ENCODE data around the gene CCDC192.

The CCDC192 gene

GRCh38 chr5:127867022-127867783 lies 164.0 kb downstream of the CCDC192 start:
- no peak for FAIRE-seq
- DNase-seq (ENCODE audit: insufficient read length, low spot score), result no peak
- no peak for TF ChIP-seq POLR2A (IDR thresholded peaks at IDR 0.05; ENCODE audit: low read depth, low read length)

DNA sequence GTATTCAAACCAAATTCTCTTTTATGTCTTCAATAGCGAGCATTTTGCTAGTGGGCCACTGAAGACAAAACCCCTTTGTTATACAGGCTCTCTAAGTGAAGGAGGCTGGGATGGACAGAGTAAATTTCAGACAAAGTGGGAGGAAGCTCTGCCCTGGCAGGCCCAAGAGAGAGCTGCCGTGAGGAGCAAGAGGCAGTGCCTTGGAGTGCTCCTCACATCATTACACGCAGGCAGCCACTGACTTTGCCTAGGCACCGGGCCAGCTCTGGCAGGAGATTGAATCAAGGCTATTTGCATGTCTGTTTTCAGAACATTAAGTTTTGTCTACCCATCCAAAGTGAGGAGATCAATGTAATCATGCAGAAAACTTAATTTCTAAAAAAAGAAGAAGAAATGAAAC lies 167.7 kb downstream of the CCDC192 start:
- DNase-seq (ENCODE audit: insufficient read length, low spot score), result no peak
- TF ChIP-seq POLR2A (IDR thresholded peaks at IDR 0.05; ENCODE audit: low read depth, low read length), result no peak
- no peak for FAIRE-seq

DNA sequence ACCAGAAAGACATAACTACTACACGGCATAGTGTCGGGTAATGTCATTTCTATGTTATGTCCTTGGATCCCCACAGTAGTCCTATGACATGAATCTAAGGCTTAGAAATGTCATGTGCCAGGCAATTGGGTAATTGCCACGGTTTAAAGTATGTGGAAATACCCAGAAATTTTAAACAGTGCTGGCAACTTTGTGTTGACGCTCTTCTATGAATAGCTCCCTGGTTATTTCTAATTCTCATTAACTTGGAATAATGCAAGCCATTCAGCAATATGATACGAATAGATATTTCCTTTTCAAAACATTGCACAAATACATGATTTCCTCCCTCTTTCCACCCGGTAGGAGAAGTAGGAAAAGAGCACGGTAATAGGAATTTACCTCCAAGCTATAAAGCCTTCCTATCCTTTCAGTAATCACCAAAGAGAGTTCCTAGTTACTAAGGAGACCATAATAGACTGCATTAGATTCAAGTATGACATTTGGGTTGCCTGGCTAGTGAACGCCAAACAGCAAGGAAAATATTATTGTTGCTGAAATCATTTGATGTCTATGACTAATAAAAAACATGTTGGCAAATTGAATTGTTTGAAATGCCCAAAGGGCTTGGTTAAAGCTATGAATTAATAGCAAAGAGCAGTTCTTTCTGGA lies 168.4 kb downstream of the CCDC192 start:
- FAIRE-seq (no peak), DNase-seq (ENCODE audit: insufficient read length, low spot score) (no peak)

GRCh38 chr5:127872494-127872893 lies 169.3 kb downstream of the CCDC192 start:
- no peak for FAIRE-seq
- TF ChIP-seq POLR2A (IDR thresholded peaks at IDR 0.05; ENCODE audit: low read depth, low read length), result no peak
- no peak for DNase-seq (ENCODE audit: insufficient read length, low spot score)

More for the DNA sequence above, 168.4 kb downstream of the CCDC192 start:
- TF ChIP-seq POLR2A (IDR thresholded peaks at IDR 0.05; ENCODE audit: low read depth, low read length), result no peak

DNA sequence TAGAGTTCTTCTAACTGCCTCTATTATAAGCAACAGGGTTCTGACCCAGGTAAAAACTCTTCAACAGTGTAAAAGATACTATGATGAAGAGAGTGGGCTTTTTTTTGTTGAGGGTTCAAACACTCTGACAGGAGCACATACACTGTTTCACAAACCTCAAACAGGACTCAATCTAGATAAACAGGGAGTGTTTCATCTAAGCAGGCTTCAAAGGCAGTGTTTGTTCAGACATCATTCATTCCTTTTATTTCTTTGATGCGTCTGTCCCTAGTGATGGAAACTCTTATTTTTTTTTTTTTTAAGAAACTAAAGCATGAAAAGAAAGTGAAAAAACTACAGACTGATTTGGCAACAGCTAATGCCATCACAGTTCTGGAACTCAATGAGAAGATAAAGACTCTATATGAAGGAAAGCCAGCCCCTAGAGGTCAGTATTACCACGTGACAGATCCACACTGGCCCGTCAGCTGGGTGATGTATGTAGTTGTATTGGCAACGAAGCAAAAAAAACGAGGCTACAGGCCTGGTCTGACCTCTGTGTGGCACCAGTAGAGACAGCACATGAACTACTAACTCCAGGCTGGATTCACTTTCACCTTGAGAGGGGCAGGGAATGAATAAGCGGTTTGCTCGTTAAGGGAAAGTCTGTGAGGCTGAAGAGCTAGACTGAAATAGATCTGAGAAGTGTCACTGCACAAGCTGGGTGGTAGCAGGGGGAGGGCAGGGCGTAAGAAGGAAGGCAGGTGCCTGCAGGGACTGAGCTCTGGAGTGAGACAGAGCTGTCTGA lies 172.2 kb downstream of the CCDC192 start:
- no peak for DNase-seq (ENCODE audit: insufficient read length, low spot score)
- FAIRE-seq, result peak; percentile 66

GRCh38 chr5:127876384-127876783 lies 173.2 kb downstream of the CCDC192 start:
- peak; percentile 11 for FAIRE-seq

More for the DNA sequence above, 172.2 kb downstream of the CCDC192 start:
- no peak for TF ChIP-seq POLR2A (IDR thresholded peaks at IDR 0.05; ENCODE audit: low read depth, low read length)

DNA sequence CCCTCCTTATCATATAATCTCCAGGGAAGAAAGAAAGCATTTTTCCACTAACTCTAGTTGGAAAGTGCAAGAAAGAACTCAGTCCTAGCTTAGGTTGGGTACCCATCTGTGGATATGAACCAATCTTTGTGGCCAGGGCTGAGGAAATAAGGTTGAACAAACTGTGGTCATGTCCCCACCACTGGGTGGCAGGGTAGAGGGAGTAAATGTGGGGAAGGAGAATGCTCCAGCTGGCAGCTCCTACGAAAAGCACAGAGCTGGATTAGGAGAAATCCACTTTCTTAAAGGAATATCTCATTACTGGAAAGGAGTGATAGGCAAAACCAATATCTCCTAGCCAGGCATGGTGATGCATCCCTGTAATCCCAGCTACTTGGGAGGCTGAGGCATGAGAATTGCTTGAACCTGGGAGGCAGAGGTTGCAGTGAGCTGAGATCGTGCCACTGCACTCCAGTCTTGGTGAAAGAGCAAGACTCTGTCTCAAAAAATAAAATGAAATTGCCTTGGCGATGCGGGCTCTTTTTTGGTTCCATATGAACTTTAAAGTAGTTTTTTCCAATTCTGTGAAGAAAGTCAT lies 175.1 kb downstream of the CCDC192 start:
- DNase-seq (ENCODE audit: insufficient read length, low spot score) (peak; percentile 20), FAIRE-seq (peak; percentile 75)
- TF ChIP-seq POLR2A (IDR thresholded peaks at IDR 0.05; ENCODE audit: low read depth, low read length), result no peak

More at GRCh38 chr5:127876384-127876783, 173.2 kb downstream of the CCDC192 start:
- DNase-seq (ENCODE audit: insufficient read length, low spot score), result no peak
- no peak for TF ChIP-seq POLR2A (IDR thresholded peaks at IDR 0.05; ENCODE audit: low read depth, low read length)

DNA sequence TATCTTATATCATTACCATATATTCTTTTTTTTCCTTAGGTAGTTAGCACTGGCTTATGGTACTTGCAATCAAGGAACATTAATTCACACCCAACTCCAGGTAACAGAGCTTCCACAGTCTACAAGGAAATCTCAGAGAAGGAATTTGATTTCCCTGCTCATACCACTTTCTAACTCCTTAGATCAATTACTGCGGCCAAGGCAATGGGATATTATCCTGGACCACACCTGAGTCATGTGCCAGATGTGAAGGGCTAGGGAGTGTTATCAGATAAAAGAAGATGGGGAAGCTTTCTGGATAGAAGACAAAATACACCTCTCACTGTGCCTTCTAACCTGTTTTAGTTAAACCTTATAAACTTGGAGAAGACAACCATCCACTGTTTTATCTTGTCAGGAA lies 181.2 kb downstream of the CCDC192 start:
- no peak for TF ChIP-seq POLR2A (IDR thresholded peaks at IDR 0.05; ENCODE audit: low read depth, low read length)
- DNase-seq (ENCODE audit: insufficient read length, low spot score) (no peak), FAIRE-seq (no peak)

GRCh38 chr5:127885176-127885575 lies 182.0 kb downstream of the CCDC192 start:
- DNase-seq (ENCODE audit: insufficient read length, low spot score) (no peak), FAIRE-seq (no peak)
- TF ChIP-seq POLR2A (IDR thresholded peaks at IDR 0.05; ENCODE audit: low read depth, low read length), result no peak

DNA sequence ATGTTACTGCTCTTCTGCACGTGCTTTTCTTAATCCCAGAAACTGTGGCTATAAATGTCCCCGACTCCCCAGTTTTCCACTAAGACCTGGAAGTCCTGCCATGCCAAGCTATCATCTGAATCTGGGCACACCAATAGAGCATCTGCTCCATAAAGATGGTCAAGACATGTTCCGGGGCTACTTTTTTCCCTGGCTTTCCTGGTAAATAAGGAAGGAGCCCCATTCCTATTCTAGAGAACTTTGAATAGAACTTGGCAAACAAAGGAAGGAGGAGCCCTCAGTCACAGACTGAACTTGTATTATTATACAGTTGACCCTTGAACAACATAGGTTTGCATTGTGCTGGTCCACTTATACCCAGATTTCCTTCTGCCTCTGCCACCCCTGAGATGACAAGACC lies 182.9 kb downstream of the CCDC192 start:
- no peak for TF ChIP-seq POLR2A (IDR thresholded peaks at IDR 0.05; ENCODE audit: low read depth, low read length)
- DNase-seq (ENCODE audit: insufficient read length, low spot score) (no peak), FAIRE-seq (no peak)

- DNase-seq (ENCODE audit: insufficient read length, low spot score) (no peak), FAIRE-seq (no peak)
- no peak for TF ChIP-seq POLR2A (IDR thresholded peaks at IDR 0.05; ENCODE audit: low read depth, low read length)
These were observed 184.1 kb downstream of the CCDC192 start for GRCh38 chr5:127887282-127887681.

- FAIRE-seq (no peak), DNase-seq (ENCODE audit: insufficient read length, low spot score) (no peak)
- TF ChIP-seq POLR2A (IDR thresholded peaks at IDR 0.05; ENCODE audit: low read depth, low read length), result no peak
These were observed 188.8 kb downstream of the CCDC192 start for GRCh38 chr5:127891942-127892341.

DNA sequence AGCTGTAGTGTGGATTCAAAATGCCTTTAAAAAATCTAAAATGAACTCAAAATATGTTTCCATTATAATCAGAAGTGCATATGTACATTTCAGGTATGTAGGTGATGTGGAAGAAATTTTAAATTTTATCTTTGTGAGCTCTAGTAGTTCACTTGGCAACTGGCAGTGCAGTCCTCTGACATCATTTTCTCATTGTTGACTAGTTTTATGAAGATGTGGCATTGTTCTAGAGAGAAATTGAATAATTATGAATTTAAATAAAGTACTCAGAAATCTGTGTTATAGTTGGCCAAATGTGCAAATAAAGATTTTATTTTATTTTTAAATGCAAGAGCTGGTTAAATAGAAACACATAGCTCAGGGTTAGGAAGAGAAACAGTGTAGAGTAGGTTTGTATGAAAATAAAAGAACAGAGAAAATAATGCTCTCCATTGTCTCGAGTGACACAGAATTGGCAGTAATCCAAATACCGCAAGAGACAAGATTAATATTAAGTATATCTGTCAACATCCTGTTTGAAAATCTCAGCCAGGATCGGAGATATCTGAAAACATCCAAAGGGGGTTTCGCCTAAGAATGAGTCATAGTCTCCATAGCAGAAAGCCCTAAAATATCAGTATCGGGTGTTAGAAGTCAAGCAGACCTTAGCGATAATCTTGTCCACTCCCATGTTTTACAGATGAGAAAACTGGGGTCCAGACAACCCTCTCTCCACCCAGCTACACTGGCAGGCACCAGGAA lies 189.4 kb downstream of the CCDC192 start:
- no peak for DNase-seq (ENCODE audit: insufficient read length, low spot score)
- no peak for TF ChIP-seq POLR2A (IDR thresholded peaks at IDR 0.05; ENCODE audit: low read depth, low read length)
- no peak for FAIRE-seq

Measured in H54 (cell line).